ENCODE measurements around the gene SCLT1.
"Not testable (repeated sequence)": the region's sequence is repeated elsewhere in the genome, so short reads cannot be mapped to it uniquely, and the experiment has no call there.

The SCLT1 gene

DNA sequence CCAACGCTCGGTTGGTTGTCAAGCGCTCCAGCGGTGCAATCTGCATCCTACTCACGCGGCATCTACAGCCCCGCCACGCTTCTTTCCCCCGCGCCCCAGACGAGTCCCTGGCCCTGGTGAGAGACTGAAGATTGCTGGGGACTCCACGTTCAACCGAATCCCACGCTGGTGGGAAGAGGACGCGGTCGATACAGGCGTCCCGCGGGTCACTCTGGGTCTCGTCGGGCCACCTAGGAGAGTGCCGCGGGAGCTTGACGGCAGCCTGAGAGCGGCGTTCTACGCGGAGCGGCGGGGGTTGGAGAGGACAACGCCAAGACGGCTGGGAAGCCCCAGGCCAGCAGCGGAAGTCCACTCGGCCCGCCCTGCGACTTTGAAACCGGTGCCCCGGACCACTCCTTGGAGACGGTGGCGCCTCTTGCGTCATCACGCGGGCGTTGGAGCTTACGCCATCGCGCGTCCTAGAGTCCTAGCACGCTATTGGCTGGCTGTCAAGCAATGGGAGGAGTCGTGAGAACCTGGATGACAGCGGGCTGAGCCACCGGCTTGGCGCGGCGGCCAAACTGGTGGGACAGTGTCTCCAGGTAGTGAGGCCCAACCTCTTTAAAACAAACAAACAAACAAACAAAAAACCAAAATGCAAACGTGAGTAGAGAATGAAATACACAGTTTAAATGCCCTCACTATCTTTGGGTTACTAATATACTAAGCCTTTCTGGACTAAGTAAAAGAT is at the start of gene SCLT1:
Gene SCLT1, minus strand, starts transcription at position 349 of the 730 bp plus-strand sequence. CDS start 436 bp downstream, outside the sequence.
- DNase-seq: peak; percentile 94

DNA sequence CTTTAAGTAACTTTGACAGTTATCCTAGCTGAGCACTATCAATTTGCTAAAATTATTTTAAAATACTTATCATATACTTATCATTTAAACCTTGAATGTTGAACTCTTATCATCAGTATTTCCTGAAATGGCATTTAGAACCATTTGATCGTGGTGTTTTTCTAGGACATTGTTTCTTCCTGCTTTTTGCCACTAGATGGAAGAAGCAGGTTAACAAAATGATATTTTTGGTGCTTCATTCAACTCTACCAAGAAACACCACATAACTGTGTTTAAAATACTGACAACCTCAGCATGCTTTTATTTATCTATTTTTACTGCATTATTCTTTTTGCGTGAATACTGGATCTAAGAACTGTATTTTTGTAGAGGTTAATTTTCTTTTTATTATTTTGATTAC is 47.2 kb upstream of the SCLT1 start:
- no peak for DNase-seq

DNA sequence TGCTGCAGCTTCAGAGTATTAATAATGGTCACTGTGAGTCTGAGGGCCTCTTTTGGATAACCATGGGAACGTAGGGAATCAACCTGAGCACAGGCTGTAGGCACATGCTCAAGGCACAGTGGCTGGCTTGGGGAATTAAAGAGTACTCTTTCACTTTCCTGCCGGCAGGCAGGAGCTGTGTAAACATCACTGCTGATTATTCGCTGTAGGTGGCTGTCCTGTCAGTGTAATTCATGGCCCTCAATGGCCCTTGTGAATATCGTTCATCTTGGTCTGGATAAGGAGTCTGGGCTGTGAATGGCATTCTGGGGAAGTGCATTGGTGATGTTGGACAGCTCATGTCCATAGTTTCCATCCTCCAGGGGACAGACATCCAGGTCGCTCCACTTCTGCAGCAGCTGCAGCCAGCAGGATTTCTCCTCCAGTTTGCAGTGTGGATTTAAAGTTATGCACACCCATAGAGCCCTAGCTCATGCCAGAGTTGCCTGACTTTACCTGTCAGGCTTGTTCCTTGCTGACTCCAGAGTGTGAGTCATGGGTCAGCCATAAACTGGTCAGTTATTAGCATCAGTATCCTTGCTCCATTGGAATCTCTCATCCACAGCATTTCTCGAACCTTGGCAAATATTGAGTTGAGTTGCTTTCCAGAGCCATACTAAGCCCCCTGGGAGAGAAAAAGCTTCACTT is 45.6 kb upstream of the SCLT1 start:
- no peak for DNase-seq

DNA sequence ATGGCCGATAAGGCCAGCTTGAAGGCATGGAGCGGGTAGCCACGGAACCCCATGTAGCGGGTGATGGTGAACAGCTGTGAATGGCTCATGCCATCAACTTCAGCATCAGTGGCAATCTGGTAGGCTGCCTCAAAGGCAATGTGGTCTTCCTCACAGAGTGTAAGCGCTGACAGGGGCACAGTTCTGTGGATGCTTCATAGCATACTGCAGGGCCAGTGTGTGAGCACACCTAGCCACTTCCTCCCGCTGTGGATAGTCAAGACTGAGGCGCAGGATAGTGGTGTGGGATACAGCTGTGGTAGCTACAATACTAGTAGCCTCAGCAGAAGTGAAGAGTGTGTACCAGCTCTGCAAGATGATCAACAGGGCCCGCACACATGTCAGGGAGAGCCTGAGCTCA is 43.1 kb upstream of the SCLT1 start:
- no peak for DNase-seq

DNA sequence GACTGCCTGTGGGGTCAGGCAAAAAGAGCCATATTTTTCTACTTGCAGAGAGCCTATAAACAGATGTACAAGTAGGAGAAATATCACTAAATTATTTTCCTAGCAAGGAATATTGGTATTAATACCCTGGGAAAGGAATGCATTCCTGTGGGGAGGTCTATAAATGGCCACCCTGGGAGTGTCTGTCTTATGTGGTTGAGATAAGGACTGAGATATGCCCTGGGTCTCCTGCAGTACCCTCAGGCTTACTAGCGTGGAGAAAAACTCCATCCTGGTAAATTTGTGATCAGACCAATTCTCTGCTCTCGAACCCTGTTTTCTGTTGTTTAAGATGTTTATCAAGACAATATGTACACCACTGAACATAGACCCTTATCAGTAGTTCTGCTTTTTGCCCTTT is 38.0 kb upstream of the SCLT1 start:
- no peak for DNase-seq

DNA sequence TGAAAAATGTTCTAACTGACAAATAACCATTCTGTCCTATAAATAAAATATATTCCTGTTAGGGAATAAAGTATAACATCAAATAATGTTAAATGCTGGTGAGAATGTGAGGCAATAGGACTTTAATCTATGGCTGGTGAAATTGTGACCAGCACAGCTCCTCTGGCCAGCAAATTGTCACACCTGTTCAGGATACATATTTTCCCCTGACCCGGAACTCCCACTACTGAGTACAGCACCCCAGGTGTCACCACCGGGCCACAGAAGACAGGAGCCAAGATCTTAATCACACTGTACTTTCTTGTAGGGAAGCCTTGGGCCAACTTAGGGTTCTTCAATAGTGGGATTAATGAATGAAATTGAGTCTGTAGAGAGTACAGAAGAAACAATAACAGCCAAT is 35.8 kb upstream of the SCLT1 start:
- DNase-seq: no peak

DNA sequence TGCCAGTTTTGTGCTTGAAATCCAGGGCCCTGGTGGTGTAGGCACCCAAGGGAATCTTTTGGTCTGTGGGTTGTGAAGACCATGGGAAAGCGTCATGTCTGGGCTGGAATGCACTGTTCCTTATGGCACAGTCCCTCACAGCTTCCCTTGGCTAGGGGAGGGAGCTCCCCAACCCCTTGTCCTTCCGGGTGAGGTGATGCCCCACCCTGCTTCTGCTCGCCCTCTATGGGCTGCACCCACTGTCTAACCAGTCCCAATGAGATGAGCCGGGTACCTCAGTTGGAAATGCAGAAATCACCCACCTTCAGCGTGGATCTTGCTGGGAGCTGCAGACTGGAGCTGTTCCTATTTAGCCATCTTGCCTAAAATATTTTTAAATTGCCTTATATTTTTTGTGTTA is 33.3 kb upstream of the SCLT1 start:
- not testable (repeated sequence) for DNase-seq

DNA sequence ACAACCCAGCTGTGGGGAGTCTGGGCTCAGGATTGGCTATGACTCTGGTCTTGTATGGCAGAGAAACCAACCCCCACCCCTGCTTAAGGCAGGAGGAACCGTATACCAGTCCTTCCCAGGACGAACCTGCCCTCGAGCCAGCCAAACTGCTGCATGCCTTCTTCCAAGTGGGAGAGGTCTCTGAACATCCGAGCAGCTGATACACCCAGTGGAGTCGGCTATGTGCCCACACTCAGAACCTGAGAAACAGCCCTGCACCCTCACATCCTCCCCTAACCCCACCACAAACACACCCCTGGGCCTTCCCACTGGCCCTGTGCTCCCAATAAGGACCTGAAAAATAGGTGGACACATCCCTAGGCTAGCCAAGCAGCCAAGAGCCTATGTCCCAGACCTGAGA is 24.4 kb upstream of the SCLT1 start:
- no peak for DNase-seq

DNA sequence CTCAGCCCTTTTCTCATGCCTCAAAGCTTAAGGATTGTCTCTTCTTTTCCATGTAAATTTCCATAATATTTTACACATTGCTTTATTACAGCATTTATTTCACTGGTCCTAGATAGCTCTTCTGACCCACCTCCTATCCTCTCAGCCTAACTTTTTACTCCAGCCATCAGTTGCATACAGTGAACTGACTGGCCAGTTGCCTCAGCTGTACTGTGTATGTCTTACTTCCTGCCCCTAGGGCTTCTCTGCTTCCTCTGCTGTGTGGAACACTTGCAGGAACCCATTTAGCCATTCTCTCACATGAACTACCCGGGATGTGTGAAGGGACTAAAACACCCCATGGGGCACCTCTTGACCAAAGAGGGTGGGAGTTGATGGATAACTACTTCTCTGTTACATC is 20.6 kb upstream of the SCLT1 start:
- DNase-seq: no peak

DNA sequence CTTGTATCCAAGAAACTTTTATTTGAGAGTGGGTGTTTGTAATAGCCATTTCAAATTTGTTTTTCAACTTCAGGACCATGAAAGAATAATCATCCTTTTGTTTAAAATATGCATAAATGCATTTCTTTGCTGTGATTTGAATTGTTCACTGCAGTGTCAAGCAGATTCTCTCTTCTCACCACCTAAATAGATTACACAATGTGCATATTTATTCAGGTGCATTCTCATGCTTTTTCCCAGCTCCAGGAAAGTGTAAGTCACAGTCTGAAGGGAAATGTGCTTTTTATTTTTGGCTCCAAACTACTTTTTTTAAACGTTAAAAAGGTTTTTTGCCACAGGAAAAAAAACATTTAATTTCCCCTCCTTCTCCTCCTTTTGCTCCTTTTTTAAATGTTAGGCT is 20.1 kb upstream of the SCLT1 start:
- DNase-seq: no peak

DNA sequence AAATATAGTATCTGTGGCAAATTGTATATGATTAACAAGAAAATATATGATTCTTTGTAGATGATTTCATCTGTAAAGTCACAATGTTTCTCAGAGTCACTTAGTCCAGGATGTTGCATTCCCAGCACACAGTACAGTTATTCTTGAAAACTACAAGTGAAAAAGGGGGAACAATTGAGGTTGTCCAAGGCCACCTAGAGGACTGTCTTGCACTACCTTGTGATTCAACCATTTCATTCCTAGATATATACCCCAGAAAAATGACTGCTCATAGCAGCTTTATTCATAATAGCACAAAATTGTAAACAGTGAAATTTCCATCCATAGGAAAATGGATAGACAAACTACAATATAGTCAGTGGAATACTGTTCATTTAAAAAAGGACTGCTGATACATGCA is 18.6 kb upstream of the SCLT1 start:
- no peak for DNase-seq

DNA sequence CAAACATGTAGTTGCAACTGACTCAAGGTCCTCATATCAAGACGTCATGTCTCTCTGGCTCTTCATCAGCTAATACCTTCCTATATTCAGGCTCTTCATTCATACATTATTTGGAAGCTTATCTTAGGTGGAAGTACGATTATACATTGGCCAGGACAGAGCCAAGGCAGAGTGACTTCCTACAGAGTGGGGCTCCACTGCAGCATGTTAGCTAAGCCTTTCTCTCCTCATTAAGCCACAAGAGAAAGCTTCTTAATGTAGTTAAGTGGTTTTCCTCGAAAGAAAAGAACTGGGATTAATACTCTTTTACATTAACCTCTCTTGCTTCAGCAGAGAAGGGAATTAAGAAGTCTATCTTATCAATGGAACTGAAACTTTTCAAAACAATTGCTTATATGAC is 17.6 kb upstream of the SCLT1 start:
- no peak for DNase-seq

DNA sequence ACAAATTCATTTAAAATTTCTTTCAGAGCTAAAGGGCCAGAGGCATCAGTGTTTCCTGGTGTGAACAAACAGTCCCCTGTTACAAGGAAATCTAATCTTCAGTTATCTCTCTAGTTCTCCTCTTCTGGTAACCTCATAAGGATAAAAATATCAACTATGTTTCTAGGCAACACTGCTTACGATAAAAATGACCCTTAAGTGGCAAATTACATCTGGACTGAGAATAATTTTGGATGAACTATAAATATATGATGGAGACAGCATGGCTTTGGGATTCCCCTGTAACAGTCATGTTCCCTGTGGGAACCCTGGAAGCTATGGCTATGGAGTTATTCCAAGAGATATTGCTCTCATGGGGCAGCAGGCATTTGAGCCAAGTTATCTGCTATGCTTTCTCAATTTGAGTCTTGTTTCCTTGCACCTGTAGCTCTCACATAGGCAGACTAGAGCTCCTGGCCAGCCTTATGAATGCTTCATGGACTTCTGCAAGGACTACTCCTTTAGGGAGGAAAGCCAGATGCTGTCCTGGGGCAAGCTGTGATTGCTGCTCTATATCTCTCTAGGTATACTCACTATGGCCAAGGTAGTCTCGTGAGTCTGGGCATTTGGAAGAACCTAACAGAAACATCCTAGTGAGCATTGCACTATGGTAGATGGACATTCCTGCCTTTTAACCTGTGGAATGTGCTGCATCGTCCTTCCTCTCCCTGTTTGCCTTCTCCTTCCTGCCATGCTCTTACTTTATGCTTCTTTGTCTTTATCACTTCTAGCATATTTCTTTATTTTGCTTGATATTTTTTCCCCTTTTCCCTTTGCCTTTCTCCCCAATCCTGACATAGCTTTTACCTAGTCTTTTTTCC is 16.9 kb upstream of the SCLT1 start:
- no peak for DNase-seq

DNA sequence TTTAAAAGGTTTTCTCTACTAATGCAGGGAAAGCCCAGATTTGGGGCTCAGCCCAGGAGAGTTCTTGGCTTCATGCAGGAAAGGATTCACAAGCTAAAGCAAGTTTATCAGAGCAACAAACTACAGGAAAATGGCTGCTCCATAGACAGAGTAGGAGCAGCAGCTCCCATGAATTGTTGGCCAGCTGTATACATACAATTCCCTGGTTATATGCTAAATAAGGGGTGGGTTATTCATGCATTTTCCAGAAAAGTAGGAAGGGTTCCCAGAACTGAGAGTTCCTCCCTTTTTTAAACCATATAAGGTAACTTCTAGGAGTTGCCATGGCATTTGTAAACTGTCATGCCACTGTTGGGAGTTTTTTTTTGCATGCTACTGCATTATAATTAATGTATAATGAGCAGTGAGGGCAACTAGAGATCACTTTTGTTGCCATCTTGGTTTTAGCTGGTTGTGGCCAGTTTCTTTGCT is 5.2 kb upstream of the SCLT1 start:
- no peak for DNase-seq

DNA sequence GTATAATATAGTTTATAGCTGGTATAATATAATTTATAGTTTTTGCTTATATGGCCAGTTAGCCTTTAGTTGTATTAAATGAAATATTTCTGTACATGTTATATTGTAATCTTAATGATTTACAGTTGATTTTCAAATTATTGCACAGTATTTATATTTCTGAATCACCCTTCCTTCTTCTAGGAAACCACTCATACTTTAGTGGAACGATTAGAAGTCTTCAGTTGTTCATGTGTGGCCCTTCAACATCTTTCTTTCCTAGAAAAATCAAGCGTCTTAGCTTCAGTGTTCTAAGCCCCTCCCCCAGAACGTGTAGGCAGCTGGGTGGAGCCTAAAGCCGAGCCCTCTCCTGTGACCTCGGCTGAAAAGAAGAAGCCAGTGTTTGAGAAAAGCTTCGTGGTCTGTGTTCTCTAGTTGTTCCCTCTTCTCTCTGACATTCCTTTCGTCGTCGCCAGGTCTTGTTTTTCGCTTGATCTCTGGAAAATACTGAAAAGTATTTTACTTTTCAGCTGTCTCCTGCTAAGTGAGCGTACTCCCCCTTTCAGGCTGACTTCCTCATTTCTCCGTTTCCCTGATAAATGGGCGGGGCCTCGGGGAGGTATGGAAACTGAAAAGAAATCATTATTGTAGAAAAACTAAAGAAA is 2.6 kb upstream of the SCLT1 start, which contains the start of gene C4orf33:
Gene C4orf33, plus strand, starts transcription at position 342 of the 644 bp plus-strand sequence. CDS start 6,459 bp downstream, outside the sequence.
- DNase-seq: peak; percentile 36

DNA sequence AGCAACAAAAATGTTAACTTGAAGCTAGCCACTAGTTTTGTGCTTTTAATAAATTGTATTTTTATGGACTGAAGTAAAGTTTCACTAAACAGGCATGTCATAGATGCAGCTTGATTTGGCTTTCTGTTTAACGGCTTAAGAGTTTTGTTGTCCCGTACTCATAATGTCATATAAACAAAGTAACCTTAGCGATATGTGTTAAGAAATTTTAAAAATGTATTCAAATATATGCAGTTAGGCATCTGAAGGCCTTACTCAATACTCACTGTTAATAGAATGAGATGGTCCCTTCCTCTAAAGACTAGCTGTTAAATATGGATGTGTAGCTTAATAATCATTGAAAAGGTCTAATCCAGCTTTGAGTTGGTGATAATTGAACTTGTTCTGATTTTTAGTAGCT is 1.0 kb upstream of the SCLT1 start:
- no peak for DNase-seq

DNA sequence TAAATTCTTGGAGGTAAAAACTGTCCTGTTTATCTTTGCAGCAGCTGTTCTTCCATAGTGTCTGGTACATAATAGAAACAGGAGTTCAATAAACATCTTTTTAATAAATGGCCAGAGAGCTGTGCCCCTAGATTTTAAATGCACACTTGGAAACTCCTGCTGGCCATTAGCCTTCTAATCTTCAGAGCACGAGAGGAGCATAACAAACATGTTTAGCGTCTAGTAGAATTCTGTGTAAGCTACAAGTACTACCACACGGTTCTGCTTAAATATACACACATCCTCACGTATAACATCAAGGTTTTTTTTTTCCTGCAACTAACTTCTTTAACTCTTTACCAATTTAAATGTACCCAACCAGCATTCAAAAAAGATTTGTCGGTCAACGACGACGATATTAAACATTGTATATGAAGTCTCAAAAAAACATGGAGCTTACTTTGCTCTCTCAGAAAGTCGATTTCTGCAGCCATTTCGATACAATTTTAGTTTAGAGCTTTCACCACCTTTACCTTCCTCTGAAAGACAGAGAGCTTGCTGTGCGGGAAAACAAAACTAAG is 628 bp downstream of the SCLT1 start:
- no peak for DNase-seq

DNA sequence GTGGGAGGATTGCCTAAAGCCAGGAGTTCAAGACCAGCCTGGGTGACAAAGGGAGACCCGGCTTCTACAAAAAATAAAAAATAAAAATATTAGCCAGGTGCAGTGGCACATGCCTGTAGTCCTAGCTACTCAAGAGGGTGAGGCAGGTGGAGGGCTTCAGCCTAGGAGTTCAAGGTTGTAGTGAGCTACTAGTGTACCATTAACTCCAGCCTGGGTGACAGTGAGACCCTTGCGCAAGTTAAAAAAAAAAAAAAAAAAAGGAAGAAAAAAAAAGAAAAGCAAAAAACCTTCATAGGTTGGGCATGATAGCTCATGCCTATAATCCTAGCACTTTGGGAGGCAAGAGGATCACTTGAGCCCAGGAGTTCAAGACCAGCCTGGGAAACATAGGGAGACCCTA is 5.8 kb downstream of the SCLT1 start:
- no peak for DNase-seq

DNA sequence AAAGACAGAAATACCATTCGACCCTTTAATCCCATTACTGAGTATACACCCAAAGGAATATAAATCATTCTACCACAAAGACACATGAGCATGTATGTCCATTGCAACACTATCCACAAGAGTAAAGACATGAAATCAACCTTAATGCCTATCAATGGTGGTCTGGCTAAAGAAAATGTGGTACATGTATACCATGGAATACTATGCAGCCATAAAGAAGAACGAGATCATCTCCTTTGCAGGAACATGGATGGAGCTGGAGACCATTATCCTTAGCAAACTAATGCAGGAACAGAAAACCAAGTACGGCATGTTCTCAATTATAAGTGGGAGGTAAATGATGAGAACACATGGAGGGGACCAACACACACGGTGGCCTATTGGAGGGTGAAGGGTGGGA is 7.9 kb downstream of the SCLT1 start:
- no peak for DNase-seq

DNA sequence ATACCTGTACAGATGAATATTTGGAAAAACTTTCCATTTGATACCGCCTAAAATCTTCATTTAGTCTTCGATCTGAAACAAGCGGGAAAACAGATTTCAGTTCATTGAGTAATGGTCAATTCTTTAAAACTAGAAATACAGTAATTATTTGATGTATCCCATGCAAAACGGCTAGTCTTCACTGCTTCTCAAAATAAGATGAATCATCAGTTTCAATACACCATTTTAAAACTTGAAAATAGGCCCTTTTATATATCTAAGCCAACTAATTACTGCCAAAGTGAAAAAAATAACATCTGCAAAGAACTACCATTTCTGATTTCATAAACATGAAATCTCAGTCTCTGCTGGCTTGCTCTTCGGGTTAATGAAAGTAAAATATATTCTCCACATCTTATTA is 11.0 kb downstream of the SCLT1 start:
- no peak for DNase-seq

DNA sequence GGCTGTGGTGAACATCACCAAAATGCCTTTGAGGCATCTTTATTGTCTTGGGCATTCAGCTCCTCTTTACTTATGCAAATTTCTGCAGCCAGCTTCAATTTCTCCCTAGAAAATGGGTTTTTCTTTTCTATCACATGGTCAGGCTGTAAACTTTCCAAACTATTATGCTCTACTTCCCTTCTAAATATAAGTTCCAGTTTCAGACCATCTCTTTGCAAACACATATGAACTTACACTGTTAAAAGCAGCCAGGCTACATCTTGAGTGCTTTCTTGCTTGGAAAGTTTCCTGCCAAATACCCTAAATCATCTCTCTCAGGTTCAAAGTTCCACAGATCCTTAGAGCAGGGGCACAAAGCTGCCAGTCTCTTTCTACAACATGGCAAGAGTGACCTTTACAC is 13.2 kb downstream of the SCLT1 start:
- no peak for DNase-seq

DNA sequence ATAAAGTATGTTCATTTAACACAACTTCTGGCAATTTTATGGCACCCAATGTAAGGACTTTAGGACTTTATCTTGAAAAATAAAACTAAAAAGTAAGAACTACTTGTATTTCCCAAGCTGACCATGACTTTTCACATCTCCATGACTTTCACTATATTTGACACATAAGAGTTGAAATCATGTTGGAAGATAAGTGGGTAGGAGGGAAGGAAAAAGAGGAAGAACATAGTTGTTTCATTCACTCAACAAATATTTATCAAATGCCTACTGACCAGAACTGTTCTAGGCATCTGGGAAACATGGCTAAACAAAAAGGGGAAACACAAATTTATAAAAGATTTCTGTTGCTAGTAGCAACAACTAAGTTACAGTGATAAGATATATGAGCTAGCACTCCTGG is 16.0 kb downstream of the SCLT1 start:
- no peak for DNase-seq

DNA sequence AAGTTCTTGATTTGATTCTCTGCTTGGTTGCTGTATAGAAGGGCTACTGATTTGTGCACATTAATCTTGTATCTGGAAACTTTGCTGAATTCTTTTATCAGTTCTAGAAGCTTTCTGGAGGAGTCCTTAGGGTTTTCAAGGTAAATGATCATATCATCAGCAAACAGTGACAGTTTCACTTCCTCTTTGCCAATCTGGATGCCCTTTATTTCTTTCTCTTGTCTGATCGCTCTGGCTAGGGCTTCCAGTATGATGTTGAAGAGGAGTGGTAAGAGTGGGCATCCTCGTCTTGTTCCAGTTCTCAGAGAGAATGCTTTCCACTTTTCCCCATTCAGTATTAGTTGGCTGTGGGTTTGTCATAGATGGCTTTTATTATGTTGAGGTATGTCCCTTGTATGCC is 23.8 kb downstream of the SCLT1 start:
- not testable (repeated sequence) for DNase-seq
